ENCODE data around the gene FCN1.

- no peak for TF ChIP-seq CTCF (IDR thresholded peaks at IDR 0.05)
- no peak for TF ChIP-seq POLR2A (IDR thresholded peaks at IDR 0.05)
- no peak for TF ChIP-seq POLR2AphosphoS5 (IDR thresholded peaks at IDR 0.05)
These were observed 5.2 kb upstream of the FCN1 start for GRCh38 chr9:134922932-134923240.

Measured in breast epithelium (tissue), 3 donors.